ENCODE data around the gene POLD2.

POLD2 gene

DNA sequence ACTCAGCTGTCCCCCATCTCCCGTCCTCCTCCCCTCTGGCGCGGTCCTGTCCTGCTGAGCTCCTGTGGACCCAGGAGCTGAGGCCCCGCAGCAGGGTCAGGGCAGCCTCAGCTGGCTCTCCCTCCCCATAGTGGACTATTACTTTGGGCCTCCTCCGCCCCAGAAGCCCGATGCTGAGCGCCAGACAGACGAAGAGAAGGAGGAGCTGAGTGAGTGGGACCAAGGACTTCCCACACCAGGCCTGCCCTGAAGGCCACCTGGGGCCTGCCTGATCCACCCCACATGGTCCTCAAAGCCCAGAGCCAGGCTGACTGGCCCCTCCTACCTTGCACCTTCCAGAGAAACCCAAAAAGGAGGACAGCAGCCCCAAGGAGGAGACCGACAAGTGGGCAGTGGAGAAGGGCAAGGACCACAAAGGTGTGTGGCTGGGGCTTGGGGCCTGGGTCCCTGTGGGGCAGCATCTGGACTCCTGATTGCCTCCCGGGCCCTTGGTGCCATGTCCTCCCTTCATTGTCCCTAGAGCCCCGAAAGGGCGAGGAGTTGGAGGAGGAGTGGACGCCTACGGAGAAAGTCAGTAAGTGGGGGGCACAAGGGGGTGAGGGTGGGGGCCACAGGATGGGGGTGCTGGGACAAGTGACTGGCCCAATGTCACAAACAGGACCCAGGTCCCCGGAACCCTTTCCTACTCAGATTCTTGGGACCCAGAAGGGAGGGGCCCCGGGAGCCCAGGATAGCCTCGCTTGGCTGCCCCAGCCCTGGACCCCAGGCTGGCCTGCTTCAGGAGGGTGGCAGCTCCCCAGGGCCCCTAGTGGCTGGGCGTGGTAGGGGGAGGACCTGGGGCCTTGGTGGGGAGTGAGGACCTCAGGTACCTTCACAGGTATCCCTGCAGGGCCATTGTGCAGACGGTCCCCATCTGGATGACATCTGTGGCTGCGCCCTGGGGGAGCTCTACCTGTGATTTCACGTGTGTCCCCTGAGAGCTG, 14.3 kb downstream of the POLD2 start:
- Histone ChIP-seq H3K36me3 (peaks cover 87% of the 10 kb centered on the region), H3K27ac (peak overlapping the region; percentile 90; the same call in 1 of the 2 replicates), H4K20me1 (peaks cover 93% of the 10 kb centered on the region), H3K27me3 (no peaks in the 10 kb centered on the region), H3K4me1 (peaks cover 38% of the 10 kb centered on the region), H3K4me2 (peak overlapping the region; percentile 98; the same call in 1 of the 2 replicates), H3K4me3 (no peak overlapping the region; the same call in 1 of the 2 replicates), H3K9ac (no peak overlapping the region; the same call in 1 of the 2 replicates), H3K9me3 (no peaks in the 10 kb centered on the region)
- TF ChIP-seq Cebpa-rat (IDR thresholded peaks at IDR 0.05): no peak

DNA sequence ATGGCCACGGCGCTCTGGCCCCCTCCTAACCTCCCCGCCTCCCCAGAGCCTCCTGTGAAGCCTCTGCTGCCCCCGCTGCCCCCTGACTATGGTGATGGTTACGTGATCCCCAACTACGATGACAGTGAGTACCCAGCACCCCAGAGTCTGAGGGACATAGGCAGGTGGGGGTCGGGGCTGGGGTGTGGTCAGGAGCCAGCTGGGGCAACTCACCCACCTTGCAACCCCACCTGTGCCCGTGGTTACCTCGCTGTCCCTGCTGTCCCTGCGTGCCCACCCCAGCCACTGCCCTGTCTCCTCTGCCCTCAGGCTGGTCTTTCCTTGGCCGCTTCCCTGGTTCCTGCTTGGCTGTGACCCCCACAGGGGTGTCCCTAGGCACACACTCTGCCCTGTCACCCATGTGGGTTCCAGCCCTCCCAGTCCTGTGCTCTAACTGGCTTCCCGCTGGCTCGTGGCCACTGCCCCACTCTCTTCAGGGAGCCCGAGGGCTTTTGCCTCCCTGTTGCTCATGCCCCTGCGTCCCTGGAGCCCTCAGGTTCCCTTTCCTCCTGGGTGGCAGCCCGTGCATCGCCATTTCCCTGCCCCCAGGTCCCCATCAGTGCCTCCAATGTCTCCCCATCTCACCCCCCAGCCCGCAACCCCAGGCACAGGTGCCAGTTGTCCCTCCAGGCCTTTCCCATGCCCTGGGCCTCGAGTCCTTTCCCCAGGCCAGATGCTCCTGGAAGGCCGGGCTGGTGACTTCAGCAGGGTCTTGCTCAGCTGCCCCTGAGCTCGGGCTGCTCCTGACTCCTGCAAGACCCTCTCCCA, 15.2 kb downstream of the POLD2 start:
- Histone ChIP-seq H3K27ac (peak overlapping the region; percentile 90), H3K9me3 (no peaks in the 10 kb centered on the region), H3K4me3 (peak overlapping the region; percentile 81; the same call in 1 of the 2 replicates), H3K4me1 (peaks cover 45% of the 10 kb centered on the region), H3K27me3 (no peaks in the 10 kb centered on the region), H4K20me1 (peaks cover 86% of the 10 kb centered on the region), H3K9ac (peak overlapping the region; percentile 89), H3K36me3 (peaks cover 79% of the 10 kb centered on the region), H3K4me2 (peak overlapping the region; percentile 98; the same call in 1 of the 2 replicates)
- TF ChIP-seq Cebpa-rat (IDR thresholded peaks at IDR 0.05): no peak

DNA sequence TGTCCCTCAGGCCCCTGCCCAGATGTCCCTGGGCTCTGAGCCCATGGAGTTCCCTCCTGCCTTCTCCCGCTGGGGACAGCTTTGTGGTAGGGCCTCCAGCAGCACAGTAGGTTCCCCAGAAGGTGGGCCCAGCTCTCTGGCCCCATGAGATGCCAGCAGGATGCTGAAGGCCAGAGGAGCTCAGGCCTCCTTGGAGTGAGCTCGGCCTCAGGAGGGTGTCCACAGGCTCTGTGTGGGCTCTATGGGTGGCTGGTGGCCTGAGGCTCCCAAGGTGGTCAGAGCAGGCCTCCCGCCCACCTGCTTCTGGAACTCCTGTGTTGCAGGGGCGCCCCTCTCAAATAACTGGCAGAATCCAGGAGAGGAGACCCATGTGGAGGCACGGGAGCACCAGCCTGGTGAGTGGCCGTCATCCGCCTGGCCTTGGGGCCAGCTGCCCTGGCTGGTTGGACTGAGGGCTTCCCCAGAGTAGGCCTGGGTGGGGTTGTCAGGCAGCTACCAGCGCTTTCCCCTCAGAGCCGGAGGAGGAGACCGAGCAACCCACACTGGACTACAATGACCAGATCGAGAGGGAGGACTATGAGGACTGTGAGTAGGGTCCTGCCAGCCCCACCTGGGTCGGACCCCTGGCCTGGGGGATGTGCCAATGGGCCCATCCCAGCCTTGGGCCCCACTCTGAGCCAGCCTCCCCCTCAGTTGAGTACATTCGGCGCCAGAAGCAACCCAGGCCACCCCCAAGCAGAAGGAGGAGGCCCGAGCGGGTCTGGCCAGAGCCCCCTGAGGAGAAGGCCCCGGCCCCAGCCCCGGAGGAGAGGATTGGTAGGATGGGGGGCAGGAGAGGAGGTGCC, 16.0 kb downstream of the POLD2 start:
- no peak for TF ChIP-seq Cebpa-rat (IDR thresholded peaks at IDR 0.05)
- H3K4me2 ChIP-seq: peak overlapping the region; percentile 98
- H3K27me3 ChIP-seq: no peaks in the 10 kb centered on the region
- H3K36me3 ChIP-seq: peaks cover 71% of the 10 kb centered on the region
- H3K4me3 ChIP-seq: peak overlapping the region; percentile 81
- H4K20me1 ChIP-seq: peaks cover 77% of the 10 kb centered on the region
- H3K27ac ChIP-seq: peak overlapping the region; percentile 90
- H3K4me1 ChIP-seq: peaks cover 54% of the 10 kb centered on the region
- H3K9me3 ChIP-seq: no peaks in the 10 kb centered on the region
- peak overlapping the region; percentile 89 for H3K9ac ChIP-seq

DNA sequence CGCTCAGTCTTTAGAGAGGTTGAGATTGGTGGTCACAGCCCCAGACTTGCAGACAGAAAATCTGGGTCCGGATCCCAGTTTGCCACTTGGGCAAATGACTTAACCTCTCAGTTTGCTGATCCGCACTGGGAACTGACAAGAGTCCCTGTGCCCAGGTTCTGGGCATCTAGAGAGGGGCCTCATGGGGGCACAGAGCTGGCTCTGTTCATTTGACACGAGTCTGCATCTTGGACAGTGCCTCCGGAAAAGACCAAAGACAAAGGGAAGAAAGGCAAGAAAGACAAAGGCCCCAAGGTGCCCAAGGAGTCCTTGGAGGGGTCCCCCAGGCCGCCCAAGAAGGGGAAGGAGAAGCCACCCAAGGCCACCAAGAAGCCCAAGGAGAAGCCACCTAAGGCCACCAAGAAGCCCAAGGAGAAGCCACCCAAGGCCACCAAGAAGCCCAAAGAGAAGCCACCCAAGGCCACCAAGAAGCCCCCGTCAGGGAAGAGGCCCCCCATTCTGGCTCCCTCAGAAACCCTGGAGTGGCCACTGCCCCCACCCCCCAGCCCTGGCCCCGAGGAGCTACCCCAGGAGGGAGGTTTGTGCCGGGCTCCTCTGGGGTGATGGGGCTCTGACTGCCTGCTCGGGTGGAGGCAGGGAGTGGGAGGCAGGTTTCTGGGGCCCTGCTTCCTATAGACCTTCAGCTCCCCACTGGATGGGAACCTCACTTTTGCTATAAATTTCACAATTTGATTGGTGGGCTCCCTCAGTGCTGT, 16.9 kb downstream of the POLD2 start:
- H3K9me3 ChIP-seq: no peaks in the 10 kb centered on the region
- no peak for TF ChIP-seq Cebpa-rat (IDR thresholded peaks at IDR 0.05)
- H3K27me3 ChIP-seq: no peaks in the 10 kb centered on the region
- H4K20me1 ChIP-seq: peaks cover 69% of the 10 kb centered on the region
- peak overlapping the region; percentile 98 for H3K4me2 ChIP-seq
- H3K27ac ChIP-seq: peak overlapping the region; percentile 90
- peak overlapping the region; percentile 81 for H3K4me3 ChIP-seq
- H3K9ac ChIP-seq: peak overlapping the region; percentile 89
- peaks cover 62% of the 10 kb centered on the region for H3K4me1 ChIP-seq
- H3K36me3 ChIP-seq: peaks cover 63% of the 10 kb centered on the region

DNA sequence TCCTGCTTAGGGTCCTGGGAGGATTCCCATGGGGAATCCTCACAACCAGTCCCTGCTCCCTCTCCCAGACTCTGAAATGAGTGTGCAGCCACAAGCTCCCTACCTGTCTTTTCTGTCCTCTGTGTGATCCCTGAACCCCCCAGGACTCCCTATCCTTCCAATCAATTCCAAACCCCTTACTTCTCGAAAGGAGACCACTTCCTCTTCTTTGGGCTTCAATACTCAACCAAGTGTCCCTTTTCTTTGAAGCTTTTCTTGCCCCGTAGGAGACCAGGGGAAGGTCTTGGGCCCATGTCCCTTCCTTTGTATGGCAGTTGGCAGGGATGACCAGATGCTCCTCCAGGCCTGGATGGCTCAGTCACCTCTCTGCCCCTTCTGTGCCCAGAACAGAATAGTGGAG, 17.5 kb downstream of the POLD2 start:
- Histone ChIP-seq H3K36me3 (peaks cover 56% of the 10 kb centered on the region), H4K20me1 (peaks cover 62% of the 10 kb centered on the region), H3K4me2 (peak overlapping the region; percentile 98), H3K27ac (peak overlapping the region; percentile 90), H3K4me1 (peaks cover 69% of the 10 kb centered on the region), H3K4me3 (peak overlapping the region; percentile 81), H3K9ac (peak overlapping the region; percentile 89), H3K27me3 (no peaks in the 10 kb centered on the region), H3K9me3 (no peaks in the 10 kb centered on the region)
- no peak for TF ChIP-seq Cebpa-rat (IDR thresholded peaks at IDR 0.05)

DNA sequence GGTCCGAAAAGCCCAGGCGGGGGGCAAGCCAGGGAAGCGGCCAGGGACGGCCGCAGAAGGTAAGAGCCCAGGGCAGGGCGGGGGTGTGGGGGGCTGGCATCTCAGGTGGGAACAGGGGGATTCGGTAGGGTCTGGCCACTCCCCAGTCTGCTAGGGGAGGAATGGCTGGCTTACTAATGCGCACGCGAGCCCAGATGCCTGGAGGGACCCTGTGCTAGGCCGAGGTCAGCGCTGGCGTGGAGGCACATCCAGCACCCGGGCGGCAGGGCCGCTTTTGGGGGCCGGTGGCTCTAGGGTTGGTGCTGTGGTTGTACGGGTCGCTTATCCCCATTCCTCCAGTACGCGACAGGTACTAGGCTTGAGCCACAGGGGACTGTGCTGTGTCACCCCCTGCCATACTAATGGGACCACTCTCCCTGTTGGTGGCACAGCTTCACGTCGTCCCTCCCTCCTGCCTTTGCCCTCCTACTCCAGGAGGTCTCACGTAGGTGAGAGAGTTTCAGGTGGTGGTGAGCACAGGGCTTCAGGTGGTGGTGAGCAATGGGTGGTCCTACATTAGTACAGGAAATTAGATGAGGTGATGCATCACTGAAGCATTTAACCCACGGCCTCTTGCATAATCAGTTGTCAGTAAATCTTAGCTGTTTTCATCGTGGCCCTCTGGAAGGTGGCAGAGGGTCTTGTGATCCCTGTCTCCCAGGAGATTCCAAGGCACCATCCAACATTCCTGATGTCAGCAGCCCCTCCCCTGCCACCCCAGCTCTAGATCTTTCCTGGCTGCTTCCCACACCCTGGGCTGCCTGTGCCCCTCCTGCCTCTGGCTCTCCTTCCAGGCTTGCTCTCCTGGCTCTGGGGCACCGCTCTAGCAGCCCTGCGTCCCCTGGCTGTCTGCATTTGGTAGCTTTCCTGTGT, 18.2 kb downstream of the POLD2 start:
- H3K27ac ChIP-seq: peak overlapping the region; percentile 90
- H3K9me3 ChIP-seq: no peaks in the 10 kb centered on the region
- no peak for TF ChIP-seq Cebpa-rat (IDR thresholded peaks at IDR 0.05)
- peak overlapping the region; percentile 89 for H3K9ac ChIP-seq
- H3K4me3 ChIP-seq: peak overlapping the region; percentile 81
- H3K4me1 ChIP-seq: peaks cover 76% of the 10 kb centered on the region
- no peaks in the 10 kb centered on the region for H3K27me3 ChIP-seq
- peaks cover 49% of the 10 kb centered on the region for H3K36me3 ChIP-seq
- H3K4me2 ChIP-seq: peak overlapping the region; percentile 98
- H4K20me1 ChIP-seq: peaks cover 55% of the 10 kb centered on the region

DNA sequence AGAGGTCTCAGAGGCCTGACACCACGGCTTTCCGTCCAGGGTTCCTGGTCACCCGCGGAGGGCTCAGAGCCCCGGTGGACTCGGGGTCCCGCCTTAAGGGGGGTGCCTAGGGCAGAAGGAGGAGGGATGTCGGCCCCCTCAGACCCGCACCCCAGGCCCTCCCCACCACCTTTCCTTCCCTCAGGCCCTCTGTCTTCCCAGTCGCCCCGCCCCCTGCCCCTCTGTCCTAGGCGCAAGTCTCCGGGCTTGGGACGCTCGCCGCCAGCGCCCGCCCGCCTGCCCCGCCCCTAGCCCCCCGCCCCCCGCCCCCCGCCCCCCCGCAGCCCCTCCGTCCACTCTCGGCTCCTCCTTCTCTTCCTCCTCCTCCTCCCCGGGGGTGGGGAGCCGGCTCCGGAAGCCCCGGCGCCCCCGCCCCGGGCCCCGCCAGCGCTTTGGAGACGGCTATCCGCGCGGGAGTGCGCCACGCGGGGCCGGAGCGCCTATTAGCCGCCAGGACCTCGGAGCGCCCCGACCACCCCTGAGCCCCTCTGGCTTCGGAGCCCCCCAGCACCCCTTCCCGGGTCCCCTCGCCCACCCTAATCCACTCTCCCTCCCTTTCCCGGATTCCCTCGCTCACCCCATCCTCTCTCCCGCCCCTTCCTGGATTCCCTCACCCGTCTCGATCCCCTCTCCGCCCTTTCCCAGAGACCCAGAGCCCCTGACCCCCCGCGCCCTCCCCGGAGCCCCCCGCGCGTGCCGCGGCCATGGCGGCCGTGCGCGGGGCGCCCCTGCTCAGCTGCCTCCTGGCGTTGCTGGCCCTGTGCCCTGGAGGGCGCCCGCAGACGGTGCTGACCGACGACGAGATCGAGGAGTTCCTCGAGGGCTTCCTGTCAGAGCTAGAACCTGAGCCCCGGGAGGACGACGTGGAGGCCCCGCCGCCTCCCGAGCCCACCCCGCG, 19.2 kb downstream of the POLD2 start, which contains the start of gene AEBP1:
AEBP1 (plus strand) TSS at position 423 of the 937 bp plus-strand sequence; CDS start at position 744, 321 bp downstream.
- Histone ChIP-seq H3K27ac (peak within 1 kb of the TSS; percentile 99), H3K4me2 (peak within 1 kb of the TSS; percentile 98), H3K4me1 (peaks cover 85% of the 10 kb centered on the region), H3K4me3 (peak within 1 kb of the TSS; percentile 81), H3K9ac (peak within 1 kb of the TSS; percentile 89), H3K36me3 (peaks cover 40% of the 10 kb centered on the region), H3K27me3 (no peaks in the 10 kb centered on the region), H4K20me1 (peaks cover 46% of the 10 kb centered on the region), H3K9me3 (no peaks in the 10 kb centered on the region)
- TF ChIP-seq Cebpa-rat (IDR thresholded peaks at IDR 0.05): no peak
